ENCODE measurements around the gene ETV5. TPM values are rescaled to one million over a fixed set of nuclear protein-coding genes. Genes with fewer than 3 reads are reported as not detected.

Gene ETV5
- polyA plus RNA-seq, 1 of the 3 experiments (the other 2 are of a cell fraction) = 20.9 TPM

GRCh38 chr3:186129206-186129605, 20.3 kb upstream of the ETV5 start:
- Histone ChIP-seq H2AFZ (ENCODE audit: low read depth) (no peak overlapping the region), H3K4me3 (ENCODE audit: low read depth in 2 of 2, low read length in 1 of 2) (no peak overlapping the region), H3K36me3 (replicated peaks in 1 of 2; ENCODE audit: control insufficient read depth in 1 of 2, insufficient read depth in 2 of 2, low read length in 1 of 2) (no peaks in the 10 kb centered on the region), H3K4me2 (no peak overlapping the region), H3K9ac (no peak overlapping the region), H3K27me3 (ENCODE audit: insufficient read depth) (no peaks in the 10 kb centered on the region; the same call in 1 of the 2 replicates), H4K20me1 (ENCODE audit: insufficient read depth) (no peaks in the 10 kb centered on the region), H3K27ac (ENCODE audit: low read depth in 2 of 2, low read length in 1 of 2) (no peak overlapping the region), H3K4me1 (ENCODE audit: control insufficient read depth in 1 of 2, insufficient read depth in 2 of 2, low read depth in 1 of 2, low read length in 1 of 2) (no peaks in the 10 kb centered on the region), H3K79me2 (ENCODE audit: insufficient read depth) (no peaks in the 10 kb centered on the region), H3F3A (replicated peaks; ENCODE audit: insufficient read depth) (no peaks in the 10 kb centered on the region), H3K9me3 (no peaks in the 10 kb centered on the region), H3K9me2 (no peaks in the 10 kb centered on the region)
- WGBS (ENCODE audit: low lambda C conversion rate) = 73% methylated on average over 4 of the region's 4 CpGs
- TF ChIP-seq EZH2phosphoT487 (IDR thresholded peaks at IDR 0.05; ENCODE audit: borderline replicate concordance, low read depth) (no peak), RFX5 (IDR thresholded peaks at IDR 0.05; ENCODE audit: low read length) (no peak), GATA2 (CRISPR knock-in tag; IDR thresholded peaks at IDR 0.05) (no peak), ZBTB33 (IDR thresholded peaks at IDR 0.05; ENCODE audit: borderline replicate concordance, low read depth) (no peak), PBX3 (IDR thresholded peaks at IDR 0.05) (no peak), GABPA (IDR thresholded peaks at IDR 0.05; ENCODE audit: low read depth) (no peak), MEF2A (IDR thresholded peaks at IDR 0.05; ENCODE audit: borderline replicate concordance, low read depth) (no peak), NRF1 (IDR thresholded peaks at IDR 0.05; ENCODE audit: low read depth, low read length) (no peak), YY1 (IDR thresholded peaks at IDR 0.05; ENCODE audit: low read depth) (no peak)
- ChIA-PET CTCF (no interaction called here), POLR2A (no interaction called here)
- DNase-seq = no peak

GRCh38 chr3:186128158-186128557, 19.3 kb upstream of the ETV5 start:
- H3K27me3 ChIP-seq (ENCODE audit: insufficient read depth) = no peaks in the 10 kb centered on the region

More at GRCh38 chr3:186128158-186128557, 19.3 kb upstream of the ETV5 start:
- Histone ChIP-seq H3K9me2 (no peaks in the 10 kb centered on the region), H3K27ac (ENCODE audit: low read depth in 2 of 2, low read length in 1 of 2) (no peak overlapping the region), H2AFZ (ENCODE audit: low read depth) (no peak overlapping the region), H3K9me3 (no peaks in the 10 kb centered on the region), H3K79me2 (ENCODE audit: insufficient read depth) (no peaks in the 10 kb centered on the region), H3K36me3 (replicated peaks in 1 of 2; ENCODE audit: control insufficient read depth in 1 of 2, insufficient read depth in 2 of 2, low read length in 1 of 2) (no peaks in the 10 kb centered on the region), H3K9ac (no peak overlapping the region), H3K4me3 (ENCODE audit: low read depth in 2 of 2, low read length in 1 of 2) (no peak overlapping the region), H3F3A (replicated peaks; ENCODE audit: insufficient read depth) (no peaks in the 10 kb centered on the region), H4K20me1 (ENCODE audit: insufficient read depth) (no peaks in the 10 kb centered on the region), H3K4me1 (ENCODE audit: control insufficient read depth in 1 of 2, insufficient read depth in 2 of 2, low read depth in 1 of 2, low read length in 1 of 2) (no peaks in the 10 kb centered on the region), H3K4me2 (no peak overlapping the region)
- no peak for DNase-seq
- TF ChIP-seq USF2 (IDR thresholded peaks at IDR 0.05; ENCODE audit: borderline replicate concordance, low read depth, low read length) = no peak
- no peak for TF ChIP-seq RXRA (IDR thresholded peaks at IDR 0.05; ENCODE audit: borderline replicate concordance, low read depth)
- TF ChIP-seq EZH2phosphoT487 (IDR thresholded peaks at IDR 0.05; ENCODE audit: borderline replicate concordance, low read depth) = no peak
- TF ChIP-seq FOXJ3 (CRISPR knock-in tag; IDR thresholded peaks at IDR 0.05) = no peak
- TF ChIP-seq TCF12 (IDR thresholded peaks at IDR 0.05) = no peak
- TF ChIP-seq JUND (IDR thresholded peaks at IDR 0.05) = no peak
- no peak for TF ChIP-seq FOXM1 (IDR thresholded peaks at IDR 0.05; ENCODE audit: low read depth)
- no peak for TF ChIP-seq TAF1 (IDR thresholded peaks at IDR 0.05; ENCODE audit: borderline replicate concordance, low read depth, low read length)
- TF ChIP-seq GABPA (IDR thresholded peaks at IDR 0.05; ENCODE audit: low read depth) = no peak
- no peak for TF ChIP-seq MAX (IDR thresholded peaks at IDR 0.05; ENCODE audit: low read depth)
- CTCF ChIA-PET = no interaction called here
- POLR2A ChIA-PET = no interaction called here
- 72% methylated on average over 8 of the region's 8 CpGs for WGBS (ENCODE audit: low lambda C conversion rate)
